Progenitor cell of endocrine pancreas (in vitro differentiated cells): ENCODE data around the gene CCL19. TPM values are rescaled to one million over a fixed set of nuclear protein-coding genes. Genes with fewer than 3 reads are reported as not detected.
A peak's percentile ranks its signal among the peaks of the same experiment; 100 is the strongest.

Source experiments
- DNase-seq: peaks from one replicate; pipeline ENCODE4 v3.0.0; 2021; ENCODE audit warnings: low spot score; ENCODE audit not compliant: unreplicated experiment
- H3K27ac Mint-ChIP-seq: 2 replicates; pipeline ENCODE4 v1.8.0; 2021; ENCODE audit warnings: mild to moderate bottlenecking, moderate library complexity, mixed read lengths
- H3K27me3 Mint-ChIP-seq: 2 replicates; pipeline ENCODE4 v1.8.0; 2021; ENCODE audit warnings: mixed read lengths
- H3K36me3 Mint-ChIP-seq: 2 replicates; pipeline ENCODE4 v1.8.0; 2022; ENCODE audit warnings: mixed read lengths; ENCODE audit not compliant: insufficient read depth
- H3K4me1 Mint-ChIP-seq: 2 replicates; pipeline ENCODE4 v1.8.0; 2021; ENCODE audit warnings: low read depth, mixed read lengths
- H3K4me3 Mint-ChIP-seq: 2 replicates; pipeline ENCODE4 v1.8.0; 2021; ENCODE audit warnings: low read depth, mild to moderate bottlenecking, moderate library complexity, mixed read lengths
- H3K9me3 Mint-ChIP-seq: 2 replicates; pipeline ENCODE4 v1.8.0; 2021; ENCODE audit warnings: low read depth, mixed read lengths
- total RNA-seq: library from RNA; stranded (reverse); gene quantifications from 2 replicates; pipeline ENCODE4 v1.2.1, GENCODE V29; 2021
- TF ChIP-seq, protein P1 (sequence below): fragments of 200-600 bp; sonication (generic); IDR thresholded peaks from one replicate; pipeline ENCODE4 v1.5.0; 2021; ENCODE audit warnings: antibody characterized with exemption, mild to moderate bottlenecking; ENCODE audit not compliant: unreplicated experiment

CCL19 gene
- total RNA-seq, 1 donor from 2014 or later = 0.53 TPM

DNA sequence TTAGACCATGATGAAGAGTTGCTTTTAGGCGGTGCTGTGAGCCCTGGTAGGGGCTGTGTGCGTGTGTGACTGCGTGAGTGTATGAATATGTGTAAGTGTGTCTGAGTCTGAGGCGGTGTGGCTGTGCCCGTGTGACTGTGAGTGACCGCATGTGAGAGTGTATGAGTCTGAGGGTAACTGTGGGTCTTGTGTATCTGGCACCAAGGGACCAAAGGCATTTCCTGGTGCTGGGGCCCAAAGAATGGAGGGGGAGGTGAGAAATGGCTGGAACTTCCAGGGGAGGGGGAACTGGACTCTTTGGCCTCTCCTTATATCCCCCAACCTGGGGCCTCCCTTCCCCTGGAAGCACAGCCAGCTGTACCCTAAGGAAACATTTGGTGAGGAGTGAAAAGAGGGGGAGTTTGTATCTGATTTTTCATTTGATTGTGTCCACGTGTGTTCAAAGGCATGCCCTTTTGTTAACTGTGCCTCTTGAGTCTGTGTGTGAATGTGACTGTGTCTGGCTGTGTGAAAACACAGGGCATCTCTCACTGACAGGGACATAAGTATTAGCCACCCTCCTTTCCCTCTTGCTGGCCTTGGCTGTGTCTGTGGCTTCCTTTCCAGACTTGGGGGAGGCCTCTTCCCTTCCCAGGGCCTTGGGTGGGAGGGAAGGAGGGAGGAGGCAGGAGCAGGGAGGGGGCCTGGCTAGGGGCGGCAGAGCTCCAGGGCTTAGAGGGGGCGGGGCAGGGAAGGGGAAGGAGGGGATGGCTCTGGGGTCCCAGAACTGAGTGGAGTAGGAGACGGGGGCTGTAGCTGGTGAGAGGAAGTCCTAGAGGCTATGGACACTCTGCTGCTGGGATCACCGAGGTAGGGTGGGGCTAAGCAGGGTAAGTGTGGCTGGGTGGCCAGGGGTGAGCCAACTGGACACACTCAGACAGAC is 37.7 kb downstream of the CCL19 start:
- peak overlapping the region; percentile 20 for H3K4me3 Mint-ChIP-seq
- no peak for DNase-seq
- peaks cover 6% of the 10 kb centered on the region for H3K36me3 Mint-ChIP-seq
- H3K27ac Mint-ChIP-seq = peak overlapping the region; percentile 51
- H3K9me3 Mint-ChIP-seq = no peaks in the 10 kb centered on the region
- TF ChIP-seq, protein P1, sequence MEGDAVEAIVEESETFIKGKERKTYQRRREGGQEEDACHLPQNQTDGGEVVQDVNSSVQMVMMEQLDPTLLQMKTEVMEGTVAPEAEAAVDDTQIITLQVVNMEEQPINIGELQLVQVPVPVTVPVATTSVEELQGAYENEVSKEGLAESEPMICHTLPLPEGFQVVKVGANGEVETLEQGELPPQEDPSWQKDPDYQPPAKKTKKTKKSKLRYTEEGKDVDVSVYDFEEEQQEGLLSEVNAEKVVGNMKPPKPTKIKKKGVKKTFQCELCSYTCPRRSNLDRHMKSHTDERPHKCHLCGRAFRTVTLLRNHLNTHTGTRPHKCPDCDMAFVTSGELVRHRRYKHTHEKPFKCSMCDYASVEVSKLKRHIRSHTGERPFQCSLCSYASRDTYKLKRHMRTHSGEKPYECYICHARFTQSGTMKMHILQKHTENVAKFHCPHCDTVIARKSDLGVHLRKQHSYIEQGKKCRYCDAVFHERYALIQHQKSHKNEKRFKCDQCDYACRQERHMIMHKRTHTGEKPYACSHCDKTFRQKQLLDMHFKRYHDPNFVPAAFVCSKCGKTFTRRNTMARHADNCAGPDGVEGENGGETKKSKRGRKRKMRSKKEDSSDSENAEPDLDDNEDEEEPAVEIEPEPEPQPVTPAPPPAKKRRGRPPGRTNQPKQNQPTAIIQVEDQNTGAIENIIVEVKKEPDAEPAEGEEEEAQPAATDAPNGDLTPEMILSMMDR = no peak
- H3K27me3 Mint-ChIP-seq = no peaks in the 10 kb centered on the region
- H3K4me1 Mint-ChIP-seq = peaks cover 27% of the 10 kb centered on the region

DNA sequence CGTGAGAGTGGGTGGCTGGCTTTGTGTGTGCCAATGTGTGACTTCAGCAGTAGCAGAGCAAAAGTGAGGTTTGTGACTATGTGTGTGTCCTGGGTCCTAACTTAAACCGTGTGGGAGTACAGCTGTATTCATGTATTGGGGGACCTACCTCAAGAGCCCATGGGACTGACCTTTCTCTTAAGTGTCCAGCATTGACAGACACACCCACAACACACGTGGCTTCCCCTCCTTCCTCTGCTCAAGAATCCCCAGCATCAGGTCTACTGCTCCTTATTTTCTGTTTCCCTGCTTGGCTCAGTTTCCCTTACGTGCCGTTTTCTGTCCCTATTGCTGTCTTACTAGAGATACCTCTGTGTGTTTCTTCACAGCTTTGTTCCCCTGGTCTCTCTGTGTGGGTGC is 38.5 kb downstream of the CCL19 start:
- Mint-ChIP-seq H3K27ac (peak overlapping the region; percentile 51), H3K36me3 (peaks cover 8% of the 10 kb centered on the region), H3K4me1 (peaks cover 34% of the 10 kb centered on the region), H3K27me3 (no peaks in the 10 kb centered on the region), H3K9me3 (no peaks in the 10 kb centered on the region), H3K4me3 (peak overlapping the region; percentile 66)
- TF ChIP-seq, protein P1 = no peak
- no peak for DNase-seq

DNA sequence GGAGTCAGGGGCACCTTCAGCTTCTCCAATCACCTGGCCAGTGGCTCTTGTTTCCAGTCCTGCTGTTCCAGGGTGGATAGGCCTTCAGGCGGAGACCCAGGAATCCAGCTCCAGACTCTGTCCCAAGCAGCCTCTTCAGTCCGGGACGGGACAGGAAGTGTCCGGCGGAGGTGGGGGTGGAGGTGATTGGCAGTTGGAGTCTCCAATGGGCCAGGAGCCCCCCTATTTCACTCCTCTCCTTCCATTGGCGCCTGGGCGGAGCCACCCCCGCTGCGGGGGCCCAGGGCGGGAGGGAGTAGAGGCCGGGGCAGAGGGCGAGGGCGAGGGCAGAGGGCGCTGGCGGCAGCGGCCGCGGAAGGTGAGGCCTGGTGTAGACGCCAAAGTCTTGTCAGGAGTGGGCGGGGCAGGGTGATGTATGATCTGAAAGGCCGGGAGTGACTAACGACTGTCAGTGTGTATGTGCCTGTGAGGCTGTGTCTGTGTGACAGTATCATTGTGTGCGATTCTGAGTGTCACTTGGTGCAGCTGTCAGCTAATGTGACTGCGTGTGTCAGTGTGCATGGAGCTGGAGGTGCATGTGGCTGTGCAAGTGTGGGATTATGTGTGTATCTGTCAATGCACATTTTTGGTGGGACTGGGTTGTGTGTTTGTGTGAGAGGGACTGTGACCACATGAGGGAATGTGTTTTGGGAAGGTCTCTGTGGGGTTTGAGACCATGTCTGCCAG is 39.0 kb downstream of the CCL19 start, which contains the start of gene IL11RA:
IL11RA (plus strand) TSS at position 310 of the 726 bp plus-strand sequence. CDS start 3,033 bp downstream, outside the sequence.
- no peaks in the 10 kb centered on the region for H3K9me3 Mint-ChIP-seq

DNA sequence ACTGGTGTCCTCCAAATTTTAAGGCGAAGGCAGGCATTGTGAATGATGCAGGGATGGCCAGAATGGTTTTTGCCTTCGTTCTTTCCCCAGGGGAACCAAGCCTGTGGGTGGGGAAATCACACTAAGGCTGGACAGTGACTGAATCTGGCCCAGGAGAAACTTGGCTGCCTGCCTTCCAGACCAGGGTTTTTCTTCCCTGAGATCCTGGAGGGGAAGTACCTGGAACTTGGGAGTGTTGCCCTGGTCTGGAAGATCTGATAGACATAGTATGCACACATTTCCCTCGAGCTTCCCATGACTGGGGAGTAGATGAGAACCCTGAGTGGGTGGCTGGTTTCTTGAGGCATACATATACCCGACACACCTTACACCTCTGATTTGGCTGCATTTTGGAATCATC is 39.8 kb downstream of the CCL19 start:
- Mint-ChIP-seq H3K36me3 (peaks cover 8% of the 10 kb centered on the region), H3K27ac (peak overlapping the region; percentile 85), H3K4me1 (peaks cover 43% of the 10 kb centered on the region), H3K27me3 (no peaks in the 10 kb centered on the region), H3K4me3 (peak overlapping the region; percentile 66), H3K9me3 (no peaks in the 10 kb centered on the region)
- DNase-seq = no peak
- TF ChIP-seq, protein P1 = no peak

More for the DNA sequence above, 39.0 kb downstream of the CCL19 start, which contains the start of gene IL11RA:
- Mint-ChIP-seq H3K4me3 (peak within 1 kb of the TSS; percentile 66), H3K27ac (peak within 1 kb of the TSS; percentile 85), H3K36me3 (peaks cover 8% of the 10 kb centered on the region), H3K4me1 (peaks cover 40% of the 10 kb centered on the region), H3K27me3 (no peaks in the 10 kb centered on the region)
- DNase-seq = peak; percentile 40
- TF ChIP-seq, protein P1 = no peak

DNA sequence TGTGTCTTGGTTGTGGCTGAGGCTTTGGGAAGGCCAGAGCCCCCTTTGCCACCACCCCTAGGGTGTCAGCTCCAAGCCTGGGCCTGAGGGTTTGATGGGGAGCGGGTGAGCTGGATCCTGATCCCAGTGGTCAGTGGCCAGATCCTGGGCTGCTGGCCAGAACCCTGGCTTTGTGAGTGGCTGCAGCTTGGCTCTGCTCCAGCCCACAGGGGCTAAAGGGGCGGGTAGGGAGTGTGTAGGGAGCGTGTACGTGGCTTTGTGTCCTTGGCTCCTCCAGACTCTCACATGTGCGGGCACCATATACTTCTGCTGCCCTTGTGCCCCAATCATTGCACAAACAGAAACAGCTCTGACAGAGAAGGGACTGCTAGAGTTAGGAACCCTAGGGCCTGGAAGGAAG is 40.3 kb downstream of the CCL19 start:
- Mint-ChIP-seq H3K9me3 (no peaks in the 10 kb centered on the region), H3K27ac (no peak overlapping the region), H3K4me1 (peaks cover 47% of the 10 kb centered on the region), H3K4me3 (peak overlapping the region; percentile 39), H3K36me3 (peaks cover 8% of the 10 kb centered on the region), H3K27me3 (no peaks in the 10 kb centered on the region)
- no peak for DNase-seq
- TF ChIP-seq, protein P1 = no peak
